Endothelial cell of umbilical vein (primary cell): ENCODE results near the gene GMEB2. TPM values are rescaled to one million over a fixed set of nuclear protein-coding genes. Genes with fewer than 3 reads are reported as not detected.

Experiments
- BruUV-seq: library from RNA; stranded (reverse); fragments of 400-500 nt; replicated peaks from 2 replicates; lab custom pipeline; 2021; lab: Mats Ljungman, UMichigan
- CTCF ChIA-PET: fragments of 300-600, 350-600 bp; sonication (Branson Sonifier 250); formaldehyde crosslinking; loops from one replicate; lab custom pipeline; 2021; ENCODE audit warnings: antibody characterized with exemption, inconsistent platforms; lab: Charles Lee
- POLR2A ChIA-PET: fragments of 300-600, 350-600 bp; sonication (Branson Sonifier 250); formaldehyde crosslinking; loops from one replicate; lab custom pipeline; 2021; ENCODE audit warnings: antibody characterized with exemption, inconsistent platforms; lab: Charles Lee
- DNase-seq: peaks from one replicate; pipeline ENCODE4 v3.0.0-alpha.2; 2011; ENCODE audit warnings: low read depth, low spot score
- FAIRE-seq: peaks from 2 replicates; lab custom pipeline; 2011; peaks lifted over from hg19 to GRCh38; lab: Jason Lieb, UNC
- H2AFZ ChIP-seq: 2 replicates; pipeline ENCODE4 v1.6.0; 2012; ENCODE audit warnings: low read depth, low read length, control low read depth, inconsistent platforms
- H3K27ac ChIP-seq: 2 replicates; pipeline ENCODE4 v1.5.1; 2011; ENCODE audit warnings: low read depth, mild to moderate bottlenecking, control low read depth, low read length, moderate library complexity; ENCODE audit not compliant: insufficient read depth
- H3K27me3 ChIP-seq, 2 experiments: 2 replicates each; pipeline versions ENCODE4 v1.6.0 to v1.6.1; 2011; ENCODE audit warnings: low read length in 2 of 2, mixed read lengths in 1 of 2; ENCODE audit not compliant: control insufficient read depth in 2 of 2, insufficient read depth in 2 of 2
- H3K36me3 ChIP-seq, 2 experiments: 2 replicates in 1 of 2; 3 replicates in 1 of 2; pipeline ENCODE4 v1.5.1; 2011; ENCODE audit warnings: low read length in 2 of 2, mild to moderate bottlenecking in 1 of 2, moderate library complexity in 1 of 2; ENCODE audit not compliant: control insufficient read depth in 2 of 2, insufficient read depth in 2 of 2; ENCODE audit errors: extremely low read depth in 1 of 2
- H3K4me1 ChIP-seq: 3 replicates; pipeline ENCODE4 v1.5.1; 2011; ENCODE audit warnings: mild to moderate bottlenecking, low read length; ENCODE audit not compliant: control insufficient read depth, insufficient read depth; ENCODE audit errors: extremely low read depth
- H3K4me2 ChIP-seq: 2 replicates; pipeline ENCODE4 v1.6.1; 2011; ENCODE audit warnings: low read length, control low read depth, mixed read lengths; ENCODE audit not compliant: insufficient read depth
- H3K4me3 ChIP-seq, 3 experiments: fragments of 200-600 bp in 1 of 3; sonication (generic), shearing (Covaris generic) in 1 of 3; replicated peaks in 1 of 3; 2 replicates each; pipeline ENCODE4 v1.5.1; 2011 to 2016; ENCODE audit warnings: control low read depth in 3 of 3, low read length in 3 of 3, mild to moderate bottlenecking in 2 of 3, inconsistent platforms in 1 of 3, low read depth in 1 of 3, moderate library complexity in 1 of 3; ENCODE audit not compliant: insufficient read depth in 1 of 3
- H3K79me2 ChIP-seq: 2 replicates; pipeline ENCODE4 v1.6.0; 2012; ENCODE audit warnings: low read length, inconsistent platforms; ENCODE audit not compliant: control insufficient read depth, insufficient read depth
- H3K9ac ChIP-seq: replicated peaks from 2 replicates; pipeline ENCODE3; 2011; ENCODE audit warnings: low read length, control low read depth; ENCODE audit not compliant: insufficient read depth; ENCODE audit errors: extremely low read depth
- H3K9me1 ChIP-seq: replicated peaks from 3 replicates; pipeline ENCODE4 v1.6.0; 2011; ENCODE audit warnings: mild to moderate bottlenecking, low read length; ENCODE audit not compliant: control insufficient read depth, insufficient read depth; ENCODE audit errors: extremely low read depth
- H3K9me3 ChIP-seq: replicated peaks from 2 replicates; pipeline ENCODE4 v1.5.1; 2012; ENCODE audit warnings: low read length, inconsistent platforms; ENCODE audit not compliant: control insufficient read depth, insufficient read depth
- H4K20me1 ChIP-seq: replicated peaks from 2 replicates; pipeline ENCODE3; 2011; ENCODE audit warnings: mild to moderate bottlenecking, low read length; ENCODE audit not compliant: control insufficient read depth, insufficient read depth; ENCODE audit errors: extremely low read depth
- EZH2 ChIP-seq: IDR thresholded peaks from 2 replicates; pipeline ENCODE4 v1.6.1; 2012; ENCODE audit warnings: borderline replicate concordance, low read depth, mild to moderate bottlenecking, moderate library complexity, low read length, inconsistent platforms; ENCODE audit not compliant: severe bottlenecking
- FOS ChIP-seq: IDR thresholded peaks from 2 replicates; pipeline ENCODE4 v1.6.1; 2011; ENCODE audit warnings: mild to moderate bottlenecking, low read length, moderate library complexity, borderline replicate concordance; ENCODE audit not compliant: insufficient read depth
- GATA2 ChIP-seq: IDR thresholded peaks from 2 replicates; pipeline ENCODE4 v1.7.0; 2011; ENCODE audit warnings: low read depth, mild to moderate bottlenecking, moderate library complexity, mixed read lengths, low read length; ENCODE audit not compliant: insufficient read length, insufficient read depth
- JUN ChIP-seq: IDR thresholded peaks from 2 replicates; pipeline ENCODE4 v1.6.1; 2011; ENCODE audit warnings: borderline replicate concordance, low read depth; ENCODE audit not compliant: insufficient read length, insufficient read depth
- MYC ChIP-seq: IDR thresholded peaks from one replicate; pipeline ENCODE4 v1.6.1; 2011; ENCODE audit warnings: mild to moderate bottlenecking, low read depth, low read length
- POLR2A ChIP-seq: IDR thresholded peaks from 2 replicates; pipeline ENCODE4 v1.6.1; 2012; ENCODE audit warnings: low read depth, mild to moderate bottlenecking, control low read depth, low read length
- POLR2AphosphoS5 ChIP-seq: IDR thresholded peaks from 2 replicates; pipeline ENCODE4 v1.6.1; 2012; ENCODE audit warnings: low read depth, mild to moderate bottlenecking, control low read depth, low read length, moderate library complexity; ENCODE audit not compliant: insufficient read depth
- dilution Hi-C: fragments of 300-500 bp; cut with MboI; formaldehyde crosslinking; loops from one replicate; pipeline ENCODE4 v1.15.0; 2019; ENCODE audit warnings: low sequenced_read_pairs; ENCODE audit not compliant: extremely low pct_ligation_motif_present
- intact Hi-C: fragments of 100-400 bp; cut with micrococcal nuclease; formaldehyde crosslinking; loops from one replicate; pipeline ENCODE4 v1.10.0; 2022
- polyA plus RNA-seq, 4 experiments: library from polyadenylated mRNA; depleted of rRNA in 3 of 4; stranded (reverse) in 3 of 4; unstranded in 1 of 4; fragments of >200 nt; gene quantifications; 2 replicates each; pipeline versions ENCODE4 v1.2.1 to v1.2.3, GENCODE V29; 2011 to 2012; ENCODE audit warnings: missing spikeins in 1 of 4
- total RNA-seq: library from RNA; stranded (reverse); gene quantifications from 2 replicates; pipeline ENCODE4 v1.2.3, GENCODE V29; 2021

The GMEB2 gene
- total and polyA plus RNA-seq, 2 donors (not counting 3 experiments of a cell fraction or from before 2014, with no cell fraction given) = 12.7 to 14.1 TPM

GRCh38 chr20:63561624-63562396, 65.1 kb downstream of the GMEB2 start:
- intact Hi-C loops (no loop called here), dilution Hi-C loops (no loop called here)
- FAIRE-seq (no peak), DNase-seq (no peak)
- Histone ChIP-seq H4K20me1 (no peaks in the 10 kb centered on the region), H3K79me2 (no peaks in the 10 kb centered on the region), H2AFZ (no peak overlapping the region), H3K9me1 (no peaks in the 10 kb centered on the region), H3K4me2 (no peak overlapping the region), H3K27me3 (no peaks in the 10 kb centered on the region), H3K36me3 (peaks cover 0 to 17% of the 10 kb centered on the region in 2 experiments), H3K9ac (no peak overlapping the region), H3K4me3 (no peak overlapping the region), H3K4me1 (no peaks in the 10 kb centered on the region), H3K9me3 (no peaks in the 10 kb centered on the region), H3K27ac (no peak overlapping the region)
- CTCF ChIA-PET = no interaction called here
- TF ChIP-seq FOS = no peak
- TF ChIP-seq JUN = no peak
- no peak for TF ChIP-seq POLR2A
- TF ChIP-seq MYC = no peak
- TF ChIP-seq EZH2 = no peak
- no peak for TF ChIP-seq POLR2AphosphoS5
- TF ChIP-seq GATA2 = no peak
- POLR2A ChIA-PET = no interaction called here
- BruUV-seq = no TSS peak
